Lower leg skin (tissue), 3 donors: Measurements from ENCODE around the gene KRTAP4-11.

Experiments
- CTCF ChIP-seq, 3 donors: fragments of 450-650 bp; IDR thresholded peaks; one replicate each; pipeline ENCODE4 v1.5.1; 2016; ENCODE audit warnings: antibody characterized with exemption in 3 of 3, mild to moderate bottlenecking in 3 of 3, moderate library complexity in 2 of 3
- POLR2A ChIP-seq, 2 donors: fragments of 450-650 bp; IDR thresholded peaks; one replicate each; pipeline ENCODE4 v1.6.1; 2016 to 2017; ENCODE audit warnings: antibody characterized with exemption in 2 of 2, mild to moderate bottlenecking in 1 of 2, moderate library complexity in 1 of 2

- TF ChIP-seq POLR2A (IDR thresholded peaks at IDR 0.05) (no peak), CTCF (IDR thresholded peaks at IDR 0.05) (no peak)
These were observed 46.4 kb downstream of the KRTAP4-11 start for GRCh38 chr17:41071606-41072360.
